ENCODE measurements around the gene FCGR3A.
"Not testable (repeated sequence)": the region's sequence is repeated elsewhere in the genome, so short reads cannot be mapped to it uniquely, and the experiment has no call there.

Gene FCGR3A

GRCh38 chr1:161582882-161583281, 33.3 kb upstream of the FCGR3A start:
- H3K27me3 ChIP-seq (ENCODE audit: control insufficient read depth in 1 of 2, insufficient read depth in 2 of 2, low read length in 2 of 2); H3K27ac ChIP-seq (ENCODE audit: low read depth, low read length); H3K9me3 ChIP-seq (ENCODE audit: control insufficient read depth in 1 of 2, low read length in 2 of 2): not testable (repeated sequence)

GRCh38 chr1:161580879-161581537, 31.4 kb upstream of the FCGR3A start:
- H3K27ac ChIP-seq (ENCODE audit: low read depth, low read length); H3K9me3 ChIP-seq (ENCODE audit: control insufficient read depth in 1 of 2, low read length in 2 of 2); H3K4me3 ChIP-seq (ENCODE audit: low read depth in 1 of 2, low read length in 2 of 2); H3K27me3 ChIP-seq (ENCODE audit: control insufficient read depth in 1 of 2, insufficient read depth in 2 of 2, low read length in 2 of 2); H3K4me1 ChIP-seq (ENCODE audit: control insufficient read depth in 1 of 2, insufficient read depth in 2 of 2, low read length in 2 of 2); H3K9ac ChIP-seq (ENCODE audit: low read depth in 1 of 2, low read length in 2 of 2); H3K36me3 ChIP-seq (ENCODE audit: control insufficient read depth in 1 of 2, insufficient read depth in 2 of 2, low read length in 2 of 2): not testable (repeated sequence)

More at GRCh38 chr1:161582882-161583281, 33.3 kb upstream of the FCGR3A start:
- H3K36me3 ChIP-seq (ENCODE audit: control insufficient read depth in 1 of 2, insufficient read depth in 2 of 2, low read length in 2 of 2); H3K4me3 ChIP-seq (ENCODE audit: low read depth in 1 of 2, low read length in 2 of 2); H3K9ac ChIP-seq (ENCODE audit: low read depth in 1 of 2, low read length in 2 of 2); H3K4me1 ChIP-seq (ENCODE audit: control insufficient read depth in 1 of 2, insufficient read depth in 2 of 2, low read length in 2 of 2): not testable (repeated sequence)

GRCh38 chr1:161579856-161580507, 30.4 kb upstream of the FCGR3A start:
- not testable (repeated sequence) for H3K9me3 ChIP-seq (ENCODE audit: control insufficient read depth in 1 of 2, low read length in 2 of 2)

DNA sequence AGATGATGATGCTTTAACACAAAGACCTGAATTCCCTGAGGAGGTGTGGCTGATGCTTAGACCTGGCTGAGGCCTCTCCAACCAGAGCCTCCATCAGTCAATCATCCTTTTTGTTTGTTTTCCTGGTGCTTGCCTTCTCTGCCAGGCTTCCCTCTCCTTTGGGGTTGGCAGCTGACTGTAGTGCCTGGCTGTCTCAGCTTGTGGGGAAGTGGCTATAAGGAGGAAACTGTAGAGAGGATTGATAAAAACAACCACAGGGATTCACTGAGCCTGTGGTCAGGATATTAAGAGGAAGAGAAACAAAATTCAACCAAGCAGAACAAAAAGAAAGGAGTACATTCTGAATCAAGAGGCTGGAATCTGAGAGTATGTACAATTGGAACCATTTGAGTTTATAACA, 27.1 kb upstream of the FCGR3A start:
- not testable (repeated sequence) for H3K9ac ChIP-seq (ENCODE audit: low read depth in 1 of 2, low read length in 2 of 2); H3K9me3 ChIP-seq (ENCODE audit: control insufficient read depth in 1 of 2, low read length in 2 of 2); H3K27ac ChIP-seq (ENCODE audit: low read depth, low read length); H3K4me1 ChIP-seq (ENCODE audit: control insufficient read depth in 1 of 2, insufficient read depth in 2 of 2, low read length in 2 of 2); H3K36me3 ChIP-seq (ENCODE audit: control insufficient read depth in 1 of 2, insufficient read depth in 2 of 2, low read length in 2 of 2); H3K4me3 ChIP-seq (ENCODE audit: low read depth in 1 of 2, low read length in 2 of 2); H3K27me3 ChIP-seq (ENCODE audit: control insufficient read depth in 1 of 2, insufficient read depth in 2 of 2, low read length in 2 of 2)

More at GRCh38 chr1:161579856-161580507, 30.4 kb upstream of the FCGR3A start:
- H3K9ac ChIP-seq (ENCODE audit: low read depth in 1 of 2, low read length in 2 of 2); H3K27me3 ChIP-seq (ENCODE audit: control insufficient read depth in 1 of 2, insufficient read depth in 2 of 2, low read length in 2 of 2); H3K27ac ChIP-seq (ENCODE audit: low read depth, low read length); H3K4me1 ChIP-seq (ENCODE audit: control insufficient read depth in 1 of 2, insufficient read depth in 2 of 2, low read length in 2 of 2); H3K36me3 ChIP-seq (ENCODE audit: control insufficient read depth in 1 of 2, insufficient read depth in 2 of 2, low read length in 2 of 2); H3K4me3 ChIP-seq (ENCODE audit: low read depth in 1 of 2, low read length in 2 of 2): not testable (repeated sequence)

- not testable (repeated sequence) for H3K36me3 ChIP-seq (ENCODE audit: control insufficient read depth in 1 of 2, insufficient read depth in 2 of 2, low read length in 2 of 2); H3K4me1 ChIP-seq (ENCODE audit: control insufficient read depth in 1 of 2, insufficient read depth in 2 of 2, low read length in 2 of 2); H3K9ac ChIP-seq (ENCODE audit: low read depth in 1 of 2, low read length in 2 of 2); H3K27ac ChIP-seq (ENCODE audit: low read depth, low read length); H3K4me3 ChIP-seq (ENCODE audit: low read depth in 1 of 2, low read length in 2 of 2); H3K27me3 ChIP-seq (ENCODE audit: control insufficient read depth in 1 of 2, insufficient read depth in 2 of 2, low read length in 2 of 2); H3K9me3 ChIP-seq (ENCODE audit: control insufficient read depth in 1 of 2, low read length in 2 of 2)
These were observed 22.1 kb upstream of the FCGR3A start for GRCh38 chr1:161571703-161572102.

DNA sequence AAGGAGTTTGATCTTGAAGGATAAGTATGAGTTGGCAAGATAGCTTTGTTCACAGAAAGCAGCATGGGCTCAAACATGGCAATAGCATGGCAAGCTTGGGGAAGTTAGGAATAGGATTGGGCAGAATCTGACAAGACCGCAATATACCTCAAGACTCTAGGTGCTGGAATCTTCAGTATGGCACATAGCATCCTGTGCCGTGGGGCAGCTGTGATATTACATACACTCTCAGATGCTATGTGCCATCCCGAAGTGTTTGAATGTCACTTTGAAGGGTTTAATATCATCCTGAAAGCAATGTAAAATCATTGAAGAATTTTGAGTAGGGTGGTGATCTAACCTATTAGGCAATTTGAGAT, 17.0 kb upstream of the FCGR3A start:
- not testable (repeated sequence) for H3K27me3 ChIP-seq (ENCODE audit: control insufficient read depth in 1 of 2, insufficient read depth in 2 of 2, low read length in 2 of 2); H3K4me1 ChIP-seq (ENCODE audit: control insufficient read depth in 1 of 2, insufficient read depth in 2 of 2, low read length in 2 of 2); H3K36me3 ChIP-seq (ENCODE audit: control insufficient read depth in 1 of 2, insufficient read depth in 2 of 2, low read length in 2 of 2); H3K27ac ChIP-seq (ENCODE audit: low read depth, low read length); H3K9me3 ChIP-seq (ENCODE audit: control insufficient read depth in 1 of 2, low read length in 2 of 2); H3K4me3 ChIP-seq (ENCODE audit: low read depth in 1 of 2, low read length in 2 of 2); H3K9ac ChIP-seq (ENCODE audit: low read depth in 1 of 2, low read length in 2 of 2)

- H3K9me3 ChIP-seq (ENCODE audit: control insufficient read depth in 1 of 2, low read length in 2 of 2); H3K36me3 ChIP-seq (ENCODE audit: control insufficient read depth in 1 of 2, insufficient read depth in 2 of 2, low read length in 2 of 2); H3K4me3 ChIP-seq (ENCODE audit: low read depth in 1 of 2, low read length in 2 of 2): not testable (repeated sequence)
These were observed 13.9 kb upstream of the FCGR3A start for GRCh38 chr1:161563522-161563921.

GRCh38 chr1:161562441-161562840, 12.8 kb upstream of the FCGR3A start:
- H3K27me3 ChIP-seq (ENCODE audit: control insufficient read depth in 1 of 2, insufficient read depth in 2 of 2, low read length in 2 of 2); H3K27ac ChIP-seq (ENCODE audit: low read depth, low read length): not testable (repeated sequence)

More at GRCh38 chr1:161563522-161563921, 13.9 kb upstream of the FCGR3A start:
- H3K9ac ChIP-seq (ENCODE audit: low read depth in 1 of 2, low read length in 2 of 2); H3K27me3 ChIP-seq (ENCODE audit: control insufficient read depth in 1 of 2, insufficient read depth in 2 of 2, low read length in 2 of 2); H3K27ac ChIP-seq (ENCODE audit: low read depth, low read length); H3K4me1 ChIP-seq (ENCODE audit: control insufficient read depth in 1 of 2, insufficient read depth in 2 of 2, low read length in 2 of 2): not testable (repeated sequence)

GRCh38 chr1:161560960-161561715, 11.5 kb upstream of the FCGR3A start:
- H3K9me3 ChIP-seq (ENCODE audit: control insufficient read depth in 1 of 2, low read length in 2 of 2); H3K27me3 ChIP-seq (ENCODE audit: control insufficient read depth in 1 of 2, insufficient read depth in 2 of 2, low read length in 2 of 2); H3K36me3 ChIP-seq (ENCODE audit: control insufficient read depth in 1 of 2, insufficient read depth in 2 of 2, low read length in 2 of 2); H3K4me3 ChIP-seq (ENCODE audit: low read depth in 1 of 2, low read length in 2 of 2); H3K9ac ChIP-seq (ENCODE audit: low read depth in 1 of 2, low read length in 2 of 2); H3K4me1 ChIP-seq (ENCODE audit: control insufficient read depth in 1 of 2, insufficient read depth in 2 of 2, low read length in 2 of 2); H3K27ac ChIP-seq (ENCODE audit: low read depth, low read length): not testable (repeated sequence)

More at GRCh38 chr1:161562441-161562840, 12.8 kb upstream of the FCGR3A start:
- H3K36me3 ChIP-seq (ENCODE audit: control insufficient read depth in 1 of 2, insufficient read depth in 2 of 2, low read length in 2 of 2); H3K4me1 ChIP-seq (ENCODE audit: control insufficient read depth in 1 of 2, insufficient read depth in 2 of 2, low read length in 2 of 2); H3K4me3 ChIP-seq (ENCODE audit: low read depth in 1 of 2, low read length in 2 of 2); H3K9me3 ChIP-seq (ENCODE audit: control insufficient read depth in 1 of 2, low read length in 2 of 2); H3K9ac ChIP-seq (ENCODE audit: low read depth in 1 of 2, low read length in 2 of 2): not testable (repeated sequence)

DNA sequence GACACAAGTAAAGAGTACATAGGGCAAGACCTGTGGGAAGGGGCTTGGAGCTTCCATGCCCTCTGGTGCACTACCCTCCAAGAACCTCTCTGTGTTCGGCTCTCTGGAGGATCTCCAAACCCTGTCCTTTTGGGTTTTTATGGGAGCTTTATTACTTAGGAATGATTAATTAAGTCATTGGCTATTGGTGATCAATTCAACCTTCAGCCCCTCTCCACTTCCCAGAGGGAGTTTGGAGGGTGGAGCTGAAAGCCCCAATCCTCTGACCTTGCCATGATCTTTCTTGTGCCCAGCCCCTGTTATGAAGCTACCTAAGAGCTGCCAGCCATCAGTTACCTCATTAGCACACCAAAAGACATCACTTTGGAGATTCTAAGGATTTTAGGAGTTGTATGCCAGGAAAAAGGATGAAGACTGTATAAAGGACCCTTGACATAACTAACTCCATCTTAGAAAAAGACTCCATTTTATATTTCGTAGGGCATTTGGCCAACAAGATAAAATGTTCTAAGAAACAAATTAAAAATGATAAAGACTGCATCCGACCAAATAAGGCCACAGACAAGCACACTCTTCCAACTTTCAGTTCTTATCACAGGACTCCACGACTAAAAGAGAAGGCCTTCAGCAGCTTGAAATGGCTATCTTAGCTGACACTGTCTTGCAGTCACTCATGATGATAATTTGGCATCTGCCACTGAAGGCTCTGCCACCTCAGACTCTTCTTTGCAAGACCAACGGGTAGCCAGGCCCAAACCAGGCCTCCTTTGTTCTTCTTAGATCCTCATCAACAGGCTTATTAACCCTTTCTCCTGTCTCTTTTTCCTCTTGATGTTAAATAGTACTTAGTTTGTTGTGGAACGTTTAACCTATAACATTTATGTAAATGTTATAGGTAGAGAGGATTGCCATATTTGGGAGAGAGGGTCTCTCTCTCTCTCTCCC, 8.2 kb upstream of the FCGR3A start:
- H3K9ac ChIP-seq (ENCODE audit: low read depth in 1 of 2, low read length in 2 of 2); H3K9me3 ChIP-seq (ENCODE audit: control insufficient read depth in 1 of 2, low read length in 2 of 2); H3K27ac ChIP-seq (ENCODE audit: low read depth, low read length); H3K4me1 ChIP-seq (ENCODE audit: control insufficient read depth in 1 of 2, insufficient read depth in 2 of 2, low read length in 2 of 2); H3K27me3 ChIP-seq (ENCODE audit: control insufficient read depth in 1 of 2, insufficient read depth in 2 of 2, low read length in 2 of 2); H3K36me3 ChIP-seq (ENCODE audit: control insufficient read depth in 1 of 2, insufficient read depth in 2 of 2, low read length in 2 of 2); H3K4me3 ChIP-seq (ENCODE audit: low read depth in 1 of 2, low read length in 2 of 2): not testable (repeated sequence)

Data from duodenal mucosa (tissue), 2 donors.